Spleen (tissue), 11 donors: ENCODE data around the gene EPHB2. TPM values are rescaled to one million over a fixed set of nuclear protein-coding genes. Genes with fewer than 3 reads are reported as not detected.

Source experiments
- DNase-seq: peaks from one replicate; pipeline ENCODE4 v3.0.0-alpha.2; 2020
- H3K27ac ChIP-seq, 8 donors: fragments of 200-600 bp; sonication (generic) in 7 of 8; 1 replicate in 4 of 8; 2 replicates in 4 of 8; pipeline versions ENCODE4 v1.5.0 to v1.8.0; 2016 to 2021; ENCODE audit warnings: inconsistent platforms in 4 of 8, mild to moderate bottlenecking in 4 of 8, moderate library complexity in 1 of 8
- H3K27me3 ChIP-seq, 7 donors: fragments of 200-600 bp; sonication (generic) in 6 of 7; replicated peaks in 1 of 7; 1 replicate in 4 of 7; 2 replicates in 3 of 7; pipeline versions ENCODE4 v1.5.0 to v1.8.0; 2016 to 2021; ENCODE audit warnings: inconsistent platforms in 3 of 7, mild to moderate bottlenecking in 1 of 7
- H3K36me3 ChIP-seq, 6 donors: fragments of 200-600 bp; sonication (generic) in 5 of 6; 1 replicate in 4 of 6; 2 replicates in 2 of 6; pipeline versions ENCODE4 v1.5.0 to v1.8.0; 2016 to 2021; ENCODE audit warnings: inconsistent platforms in 2 of 6
- H3K4me1 ChIP-seq, 6 donors: fragments of 200-600 bp; sonication (generic) in 5 of 6; 1 replicate in 3 of 6; 2 replicates in 3 of 6; pipeline versions ENCODE4 v1.5.0 to v1.8.0; 2016 to 2021; ENCODE audit warnings: inconsistent platforms in 3 of 6
- H3K4me3 ChIP-seq, 8 donors: fragments of 200-600 bp; sonication (generic) in 7 of 8; 1 replicate in 4 of 8; 2 replicates in 4 of 8; pipeline versions ENCODE4 v1.5.0 to v1.8.0; 2016 to 2021; ENCODE audit warnings: inconsistent platforms in 4 of 8, mild to moderate bottlenecking in 4 of 8, moderate library complexity in 2 of 8
- H3K9me3 ChIP-seq, 8 donors: fragments of 200-600 bp; sonication (generic) in 7 of 8; 1 replicate in 4 of 8; 2 replicates in 4 of 8; pipeline versions ENCODE4 v1.5.0 to v1.8.0; 2016 to 2021; ENCODE audit warnings: inconsistent platforms in 4 of 8
- CTCF ChIP-seq, 11 experiments: fragments of 200-600 bp in 7 of 11; fragments of 450-650 bp in 4 of 11; sonication (generic) in 4 of 11; IDR thresholded peaks in 8 of 11; conservative IDR thresholded peaks in 3 of 11; 1 replicate in 7 of 11; 2 replicates in 4 of 11; pipeline versions ENCODE4 v1.4.0 to v1.8.0; 2016 to 2021; ENCODE audit warnings: antibody characterized with exemption in 11 of 11, inconsistent platforms in 4 of 11, mild to moderate bottlenecking in 1 of 11
- POLR2A ChIP-seq, 3 donors: fragments of 450-650 bp; IDR thresholded peaks; one replicate each; pipeline ENCODE4 v1.5.1; 2017; ENCODE audit warnings: antibody characterized with exemption in 3 of 3, mild to moderate bottlenecking in 1 of 3
- POLR2AphosphoS5 ChIP-seq, 3 donors: sonication (generic); formaldehyde crosslinking; IDR thresholded peaks; one replicate each; pipeline ENCODE4 v1.5.1; 2017; ENCODE audit warnings: antibody characterized with exemption in 3 of 3
- WGBS, 5 donors: extraction: QIAGEN DNeasy Blood & Tissue Kit in 3 of 5; methylation state at CpG; one replicate each; pipeline versions ENCODE4 v1.1.5 to v1.1.7; 2013 to 2018; 5-methylcytosine and 5-hydroxymethylcytosine counted together
- intact Hi-C: fragments of 100-400 bp; cut with DNase I; formaldehyde crosslinking; loops from one replicate; pipeline ENCODE4 v1.15.0; 2023; ENCODE audit warnings: low total_unique reads
- polyA plus RNA-seq, 3 donors: library from polyadenylated mRNA; stranded (reverse); fragments of 200-250 nt; gene quantifications; one replicate each; pipeline ENCODE4 v1.2.1, GENCODE V29; 2013
- total RNA-seq, 7 donors: library from RNA; depleted of rRNA in 3 of 7; stranded (reverse); fragments of >200 nt in 3 of 7; fragmentation: NEBNext Ultra II Directional in 4 of 7; extraction: Animal tissue kit (Norgen Biotek cat#: 25700) in 4 of 7; gene quantifications; one replicate each; pipeline versions ENCODE4 v1.1.0 to v1.2.1, GENCODE V29; 2016 to 2021
- donor health status: healthy with polysubstance abuse.
- donor health status: DM: no; HTN: no; CAD: no; lungs with moderate emphysema.
- donor health status: DM: no; HTN: no; CAD: no.
- donor health status: Bipolar disorder and iron deficiency.
- donor health status: healthy.
- donor health status: DM: no; HTN: no; CAD: no.
- donor health status: DM: yes; HTN: yes; CAD: no.

Gene EPHB2
- total and polyA plus RNA-seq, 10 donors: 0.67 to 9.3 (median 6.3) TPM

GRCh38 chr1:22778862-22779520 lies 68.4 kb downstream of the EPHB2 start:
- H3K9me3 ChIP-seq: no peaks in the 10 kb centered on the region
- no peak for DNase-seq
- H3K27ac ChIP-seq: no peak overlapping the region
- H3K4me1 ChIP-seq: peaks cover 0 to 20% (median 2%) of the 10 kb centered on the region in 6 donors
- WGBS, 5 donors: 54 to 75% (median 65%) methylated on average over 8 to 9 of the region's 9 CpGs
- no peak for TF ChIP-seq POLR2AphosphoS5 (IDR thresholded peaks at IDR 0.05)
- no peak for TF ChIP-seq POLR2A (IDR thresholded peaks at IDR 0.05)
- no peak for TF ChIP-seq CTCF (IDR thresholded peaks at IDR 0.05 in 8 of 11, conservative IDR thresholded peaks at IDR 0.05 in 3 of 11)
- no peak overlapping the region for H3K4me3 ChIP-seq
- H3K27me3 ChIP-seq: peaks cover 0 to 53% (median 0%) of the 10 kb centered on the region in 7 donors
- no peaks in the 10 kb centered on the region for H3K36me3 ChIP-seq
- intact Hi-C loops: no loop called here

GRCh38 chr1:22780696-22781095 lies 70.1 kb downstream of the EPHB2 start:
- no peak for TF ChIP-seq POLR2A (IDR thresholded peaks at IDR 0.05)
- no peak for TF ChIP-seq CTCF (IDR thresholded peaks at IDR 0.05 in 8 of 11, conservative IDR thresholded peaks at IDR 0.05 in 3 of 11)
- TF ChIP-seq POLR2AphosphoS5 (IDR thresholded peaks at IDR 0.05): no peak
- DNase-seq: no peak
- intact Hi-C loops: no loop called here
- Histone ChIP-seq H3K9me3 (no peaks in the 10 kb centered on the region), H3K4me1 (peaks cover 0 to 19% (median 2%) of the 10 kb centered on the region in 6 donors), H3K27ac (no peak overlapping the region), H3K27me3 (peaks cover 0 to 49% (median 0%) of the 10 kb centered on the region in 7 donors), H3K36me3 (no peaks in the 10 kb centered on the region), H3K4me3 (no peak overlapping the region)
- 76 to 87% (median 82%) methylated on average over 14 of the region's 14 CpGs for WGBS, 5 donors

GRCh38 chr1:22781483-22781882 lies 70.8 kb downstream of the EPHB2 start:
- Histone ChIP-seq H3K4me1 (peaks cover 0 to 13% (median 2%) of the 10 kb centered on the region in 6 donors), H3K36me3 (no peaks in the 10 kb centered on the region), H3K27ac (no peak overlapping the region), H3K4me3 (no peak overlapping the region), H3K9me3 (no peaks in the 10 kb centered on the region), H3K27me3 (peaks cover 0 to 45% (median 0%) of the 10 kb centered on the region in 7 donors)
- no peak for TF ChIP-seq POLR2A (IDR thresholded peaks at IDR 0.05)
- TF ChIP-seq CTCF (IDR thresholded peaks at IDR 0.05 in 8 of 11, conservative IDR thresholded peaks at IDR 0.05 in 3 of 11): no peak
- TF ChIP-seq POLR2AphosphoS5 (IDR thresholded peaks at IDR 0.05): no peak
- no peak for DNase-seq
- 82 to 87% (median 84%) methylated on average over 4 of the region's 4 CpGs for WGBS, 5 donors
- intact Hi-C loops: no loop called here

- Histone ChIP-seq H3K9me3 (no peaks in the 10 kb centered on the region), H3K27ac (no peak overlapping the region), H3K4me3 (no peak overlapping the region), H3K27me3 (peaks cover 0 to 35% (median 0%) of the 10 kb centered on the region in 7 donors), H3K4me1 (peaks cover 0 to 13% (median 0%) of the 10 kb centered on the region in 6 donors), H3K36me3 (no peaks in the 10 kb centered on the region)
- no peak for DNase-seq
- 80 to 88% (median 83%) methylated on average over 8 of the region's 8 CpGs for WGBS, 5 donors
- intact Hi-C loops: no loop called here
- no peak for TF ChIP-seq POLR2A (IDR thresholded peaks at IDR 0.05)
- no peak for TF ChIP-seq CTCF (IDR thresholded peaks at IDR 0.05 in 8 of 11, conservative IDR thresholded peaks at IDR 0.05 in 3 of 11)
- TF ChIP-seq POLR2AphosphoS5 (IDR thresholded peaks at IDR 0.05): no peak
Measured at GRCh38 chr1:22782406-22782805, 71.8 kb downstream of the EPHB2 start.
